Heart left ventricle (tissue), 16 donors: ENCODE data around the gene ADAMTS12. TPM values are rescaled to one million over a fixed set of nuclear protein-coding genes. Genes with fewer than 3 reads are reported as not detected.

ENCODE experiments used
- ATAC-seq, 4 donors: fragments of 200-7000 bp; cut with Tn5 transposase; one replicate each; pipeline ENCODE4 v1.9.1; 2020 to 2022; ENCODE audit warnings: moderate library complexity in 4 of 4, mild to moderate bottlenecking in 3 of 4, moderate number of reproducible peaks in 1 of 4
- DNase-seq, 5 donors: peaks; one replicate each; pipeline ENCODE4 v3.0.0-alpha.2; 2020
- H3K27ac ChIP-seq, 12 donors: fragments of 200-600 bp; sonication (generic) in 4 of 12; one replicate each; pipeline versions ENCODE4 v1.5.0 to v1.8.0; 2016 to 2022; ENCODE audit warnings: mild to moderate bottlenecking in 2 of 12
- H3K27me3 ChIP-seq, 9 donors: fragments of 200-600 bp; sonication (generic) in 2 of 9; one replicate each; pipeline versions ENCODE4 v1.5.1 to v1.8.0; 2016 to 2022; ENCODE audit warnings: mild to moderate bottlenecking in 3 of 9
- H3K36me3 ChIP-seq, 9 donors: fragments of 200-600 bp; sonication (generic) in 2 of 9; one replicate each; pipeline versions ENCODE4 v1.5.0 to v1.8.0; 2018 to 2022; ENCODE audit warnings: mild to moderate bottlenecking in 2 of 9
- H3K4me1 ChIP-seq, 12 donors: fragments of 200-600 bp; sonication (generic) in 4 of 12; one replicate each; pipeline versions ENCODE4 v1.5.0 to v1.8.0; 2016 to 2022; ENCODE audit warnings: mild to moderate bottlenecking in 3 of 12
- H3K4me3 ChIP-seq, 12 donors: fragments of 200-600 bp; sonication (generic) in 4 of 12; one replicate each; pipeline versions ENCODE4 v1.5.0 to v1.8.0; 2017 to 2022; ENCODE audit warnings: mild to moderate bottlenecking in 9 of 12, moderate library complexity in 4 of 12
- H3K9me3 ChIP-seq, 12 donors: fragments of 200-600 bp; sonication (generic) in 4 of 12; one replicate each; pipeline versions ENCODE4 v1.5.0 to v1.8.0; 2016 to 2022; ENCODE audit warnings: mild to moderate bottlenecking in 1 of 12
- CTCF ChIP-seq, 12 donors: fragments of 200-600 bp; sonication (generic) in 4 of 12; IDR thresholded peaks; one replicate each; pipeline versions ENCODE4 v1.5.0 to v1.8.0; 2018 to 2022; ENCODE audit warnings: antibody characterized with exemption in 12 of 12, mild to moderate bottlenecking in 5 of 12
- POLR2A ChIP-seq, 2 donors: fragments of 450-650 bp; IDR thresholded peaks; one replicate each; pipeline ENCODE4 v1.6.1; 2017; ENCODE audit warnings: antibody characterized with exemption in 2 of 2, mild to moderate bottlenecking in 2 of 2, moderate library complexity in 2 of 2
- WGBS, 4 donors: extraction: QIAGEN DNeasy Blood & Tissue Kit in 2 of 4; methylation state at CpG; one replicate each; pipeline versions ENCODE4 v1.1.5 to v1.1.7; 2013 to 2018; 5-methylcytosine and 5-hydroxymethylcytosine counted together
- intact Hi-C, 10 donors: fragments of 100-400 bp; cut with DNase I; formaldehyde crosslinking; loops; one replicate each; pipeline versions ENCODE4 v1.11.1 to v1.14.2; 2022
- polyA plus RNA-seq, 2 donors: library from polyadenylated mRNA; stranded (reverse); fragments of 200-250 nt; gene quantifications; one replicate each; pipeline ENCODE4 v1.2.3, GENCODE V29; 2013
- total RNA-seq, 9 donors: library from RNA; depleted of rRNA in 2 of 9; stranded (reverse); fragments of >200 nt in 2 of 9; fragmentation: NEBNext Ultra II Directional in 3 of 9; extraction: Animal tissue kit (Norgen Biotek cat#: 25700) in 3 of 9; gene quantifications; one replicate each; pipeline versions ENCODE4 v1.1.0 to v1.2.4, GENCODE V29; 2016 to 2023
- donor health status: ischemic (EF 13 %, LVEDD 7.1; RV severe dilation, severe dysfunction).
- donor health status: healthy with polysubstance abuse.
- donor health status: DM: no; HTN: yes; CAD: no.
- donor health status: DM: no; HTN: no; CAD: no.
- donor health status: ischemic (EF 25% LVEDD 6.9; RV normal size, moderate dysfunction).
- donor health status: ischemic (EF 25% LVEDD 5.7; RV mildly dilated, moderate dysfunction).
- donor health status: healthy.
- donor health status: DM: yes; HTN: yes; CAD: no.
- donor health status: ischemic (EF 35%, LVEDD 5.7; RV mildly dilated, moderate dysfunction).
- donor health status: nonischemic (EF 11% LVEDD 7.7; RV severe dilation, severe dysfunction).
- donor health status: DM: yes; HTN: yes; CAD: no.
- donor health status: PGD.
- donor health status: ischemic (EF 29% LVEDD 5.4; RV normal size, mild dysfunction).
- donor health status: nonischemic (EF 23%, LVEDD 6.1; RV moderate dilation, normal function).

ADAMTS12 gene
- total and polyA plus RNA-seq, 11 donors: 0.72 to 4.7 (median 1.7) TPM

GRCh38 chr5:33527696-33528095 lies 364.1 kb downstream of the ADAMTS12 start:
- H3K27me3 ChIP-seq: no peaks in the 10 kb centered on the region
- intact Hi-C loops: no loop called here
- no peak for TF ChIP-seq CTCF (IDR thresholded peaks at IDR 0.05)
- TF ChIP-seq POLR2A (IDR thresholded peaks at IDR 0.05): no peak
- H3K9me3 ChIP-seq: no peaks in the 10 kb centered on the region
- 70 to 89% (median 83%) methylated on average over 2 of the region's 2 CpGs for WGBS, 4 donors
- H3K36me3 ChIP-seq: peaks cover 0 to 4% (median 0%) of the 10 kb centered on the region in 9 donors
- no peak overlapping the region for H3K4me3 ChIP-seq
- DNase-seq: no peak
- no peak overlapping the region for H3K27ac ChIP-seq
- no peak for ATAC-seq
- H3K4me1 ChIP-seq: peaks cover 0 to 4% (median 0%) of the 10 kb centered on the region in 12 donors

- Histone ChIP-seq H3K36me3 (peaks cover 0 to 4% (median 0%) of the 10 kb centered on the region in 9 donors), H3K4me3 (no peak overlapping the region), H3K9me3 (no peaks in the 10 kb centered on the region), H3K4me1 (peaks cover 0 to 4% (median 0%) of the 10 kb centered on the region in 12 donors), H3K27ac (no peak overlapping the region), H3K27me3 (no peaks in the 10 kb centered on the region)
- TF ChIP-seq POLR2A (IDR thresholded peaks at IDR 0.05) (no peak), CTCF (IDR thresholded peaks at IDR 0.05) (no peak)
- WGBS, 4 donors: 77 to 80% (median 78%) methylated on average over 4 of the region's 4 CpGs
- DNase-seq: no peak
- intact Hi-C loops: no loop called here
- ATAC-seq: no peak
These were observed 365.0 kb downstream of the ADAMTS12 start for GRCh38 chr5:33526755-33527154.

- intact Hi-C loops: no loop called here
- no peak for TF ChIP-seq CTCF (IDR thresholded peaks at IDR 0.05)
- no peak for TF ChIP-seq POLR2A (IDR thresholded peaks at IDR 0.05)
- H3K36me3 ChIP-seq: peaks cover 0 to 4% (median 0%) of the 10 kb centered on the region in 9 donors
- H3K4me3 ChIP-seq: no peak overlapping the region
- no peak for ATAC-seq
- no peak for DNase-seq
- 46 to 75% (median 68%) methylated on average over 2 of the region's 2 CpGs for WGBS, 4 donors
- no peak overlapping the region for H3K27ac ChIP-seq
- no peaks in the 10 kb centered on the region for H3K27me3 ChIP-seq
- no peaks in the 10 kb centered on the region for H3K4me1 ChIP-seq
- no peaks in the 10 kb centered on the region for H3K9me3 ChIP-seq
These were observed 367.3 kb downstream of the ADAMTS12 start for GRCh38 chr5:33524476-33524875.

- TF ChIP-seq POLR2A (IDR thresholded peaks at IDR 0.05): no peak
- no peak for TF ChIP-seq CTCF (IDR thresholded peaks at IDR 0.05)
- intact Hi-C loops: no loop called here
- no peak overlapping the region for H3K4me3 ChIP-seq
These were observed 368.5 kb downstream of the ADAMTS12 start for GRCh38 chr5:33523208-33523771.

More at GRCh38 chr5:33523208-33523771, 368.5 kb downstream of the ADAMTS12 start:
- no peak overlapping the region for H3K27ac ChIP-seq
- peaks cover 0 to 4% (median 0%) of the 10 kb centered on the region in 9 donors for H3K36me3 ChIP-seq
- H3K4me1 ChIP-seq: no peaks in the 10 kb centered on the region
- no peaks in the 10 kb centered on the region for H3K27me3 ChIP-seq
- H3K9me3 ChIP-seq: no peaks in the 10 kb centered on the region
- ATAC-seq: no peak
- no peak for DNase-seq
- 90 to 91% (median 91%) methylated on average over 2 of the region's 2 CpGs for WGBS, 4 donors
